NCI-H524 (cell line): ENCODE results near the gene CHSY3.

Source experiments
- DNase-seq, 2 experiments: peaks; one replicate each; lab custom pipeline; 2025; lab: John Stamatoyannopoulos, UW

Gene CHSY3

DNA sequence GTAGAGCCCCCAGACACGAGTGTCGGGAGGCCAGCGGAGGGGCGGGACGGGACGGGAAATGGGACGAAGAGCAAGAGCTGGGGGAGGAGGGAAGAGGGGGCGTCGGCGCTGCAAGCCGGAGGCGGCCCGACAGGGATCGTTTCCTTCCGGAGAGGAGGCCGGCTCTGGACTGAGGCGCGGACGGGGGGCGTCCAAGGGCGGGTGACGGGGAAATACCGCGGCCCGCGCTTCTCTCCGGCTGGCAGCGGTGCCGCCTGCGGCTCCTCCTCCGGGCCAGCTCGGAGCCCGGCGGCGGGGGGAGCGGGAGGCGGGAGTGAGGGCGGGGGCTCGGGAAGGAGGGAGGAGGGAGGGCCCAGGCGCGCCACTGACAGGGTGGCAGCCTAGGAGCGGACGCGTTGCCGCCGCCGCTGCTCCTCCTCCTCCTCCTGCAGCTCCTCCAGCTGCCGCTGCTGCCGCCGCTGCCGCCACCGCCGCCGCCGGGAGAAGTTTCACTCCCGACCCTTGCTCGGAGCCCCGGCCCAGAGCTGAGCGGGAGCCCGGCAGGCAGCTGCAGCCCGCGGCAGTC lies at the start of gene CHSY3:
Gene CHSY3 (plus strand): TSS at position 364 of the 565 bp plus-strand sequence.
- DNase-seq: peak; percentile 41 to 62

DNA sequence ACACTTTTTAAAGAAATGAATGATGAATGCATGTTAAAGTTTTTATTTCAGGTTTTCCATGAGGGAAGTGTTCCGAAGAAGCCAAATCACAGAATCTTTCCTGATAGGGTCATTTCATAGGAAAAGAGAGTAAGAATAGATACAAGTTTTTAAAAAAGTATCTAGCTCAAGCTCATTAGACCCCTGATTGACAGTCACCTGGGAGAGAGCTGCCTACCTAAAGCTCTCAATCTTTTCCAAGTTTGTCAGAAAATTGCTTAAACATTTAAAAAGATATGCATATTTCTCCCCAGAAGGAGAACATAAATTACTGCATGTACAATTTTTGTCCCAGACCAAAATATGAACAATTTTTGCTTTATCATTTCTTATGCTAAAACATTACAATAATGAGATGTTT lies 47.9 kb upstream of the CHSY3 start:
- DNase-seq: no peak

DNA sequence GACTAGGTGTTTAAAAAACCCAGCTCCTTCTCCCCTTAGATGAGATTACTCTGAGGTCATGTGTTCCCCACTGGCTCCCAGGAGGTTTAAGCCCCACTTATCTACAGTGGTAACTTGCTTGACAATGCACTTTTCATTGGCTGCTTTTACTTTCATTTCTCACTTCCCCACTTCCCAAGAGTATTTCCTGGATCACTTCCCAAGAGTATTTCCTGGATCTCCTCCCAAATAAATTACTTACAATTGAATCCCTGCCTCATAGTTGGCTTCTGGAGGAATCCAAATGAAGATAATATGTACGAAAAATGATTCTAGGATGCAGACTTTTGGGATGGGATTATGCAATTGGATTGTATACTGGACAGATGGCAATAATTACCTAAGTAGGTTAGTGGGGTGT lies 47.1 kb upstream of the CHSY3 start:
- DNase-seq: peak in 1 of 2 experiments; percentile 35

DNA sequence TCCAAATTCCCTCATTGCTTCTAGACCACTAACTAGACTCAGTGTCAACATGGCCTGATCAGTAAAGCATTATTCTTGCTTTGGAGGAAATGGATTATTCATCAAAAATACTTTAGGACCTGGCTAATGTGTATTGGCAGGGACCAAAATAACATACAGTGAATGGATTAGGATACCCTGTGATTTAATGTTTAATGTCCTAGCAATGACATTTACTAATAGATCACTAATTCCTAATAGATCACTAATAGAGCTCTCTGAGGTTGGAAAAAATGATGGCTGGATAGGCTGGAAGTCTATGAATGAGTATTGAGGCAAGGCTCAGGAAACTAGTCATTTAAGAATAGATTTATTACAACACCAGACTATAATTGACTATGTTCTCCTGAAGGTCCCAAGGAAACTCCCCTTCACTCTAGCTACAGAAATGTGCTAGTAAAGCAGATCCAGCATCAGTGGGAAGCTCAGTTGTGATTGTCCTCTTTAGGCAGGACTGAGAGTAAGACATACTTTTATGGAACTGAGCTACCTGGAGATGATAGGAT lies 46.1 kb upstream of the CHSY3 start:
- DNase-seq: no peak

DNA sequence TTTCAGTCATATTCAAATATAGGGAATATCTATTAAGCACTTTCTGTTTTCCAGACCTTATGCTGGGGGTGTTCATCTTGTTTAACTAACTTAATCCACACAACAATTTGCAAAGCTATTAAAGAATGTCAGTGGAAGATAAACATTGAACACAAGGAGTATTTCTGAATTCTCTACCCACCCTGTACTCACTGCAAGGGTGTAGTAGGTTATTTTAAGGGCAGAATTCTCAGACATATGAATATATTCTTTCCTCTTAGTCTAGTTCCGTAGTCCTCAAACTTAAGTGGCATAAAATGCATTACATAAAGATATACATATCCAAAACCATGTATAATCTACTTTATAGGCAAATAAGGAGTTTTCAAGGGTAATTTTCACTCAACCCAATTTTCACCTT lies 19.9 kb upstream of the CHSY3 start:
- no peak for DNase-seq

DNA sequence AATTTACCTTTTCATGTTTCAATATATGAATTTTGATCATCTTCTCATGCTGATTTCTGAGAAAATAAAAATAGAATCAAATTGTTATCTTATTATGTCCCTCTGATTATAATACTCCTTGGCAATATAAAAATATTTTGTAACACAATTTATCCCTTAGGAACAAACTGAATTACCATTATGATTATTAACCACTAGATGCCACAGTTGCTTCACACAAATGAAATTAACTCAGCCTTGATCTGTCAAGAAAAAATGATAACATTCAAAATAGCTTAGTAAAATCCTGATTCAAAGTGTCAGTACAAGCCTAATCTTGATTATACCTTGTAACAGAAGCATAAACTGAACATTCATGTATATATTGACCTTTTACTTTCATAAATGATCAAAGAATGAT lies 4.8 kb upstream of the CHSY3 start:
- peak in 1 of 2 experiments; percentile 12 for DNase-seq

DNA sequence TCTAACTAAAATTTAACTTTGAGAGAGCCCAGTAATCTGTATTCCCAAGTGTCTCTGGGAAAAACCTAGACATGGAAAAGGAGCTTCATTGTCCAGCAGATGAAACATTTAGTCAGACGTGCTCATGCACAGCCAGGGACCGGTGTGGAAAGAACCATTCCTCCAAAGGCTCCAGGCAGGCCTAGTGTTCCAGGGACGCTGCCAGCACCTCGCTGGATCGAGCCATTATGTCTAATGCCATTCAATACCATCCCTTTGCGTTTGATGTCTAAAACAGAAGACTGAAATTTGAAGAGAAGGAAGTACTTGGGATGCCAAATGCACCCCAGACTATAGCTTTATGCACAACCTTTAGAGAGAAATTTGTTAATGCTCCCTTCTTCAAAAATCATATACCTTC lies 1.4 kb upstream of the CHSY3 start:
- no peak for DNase-seq

DNA sequence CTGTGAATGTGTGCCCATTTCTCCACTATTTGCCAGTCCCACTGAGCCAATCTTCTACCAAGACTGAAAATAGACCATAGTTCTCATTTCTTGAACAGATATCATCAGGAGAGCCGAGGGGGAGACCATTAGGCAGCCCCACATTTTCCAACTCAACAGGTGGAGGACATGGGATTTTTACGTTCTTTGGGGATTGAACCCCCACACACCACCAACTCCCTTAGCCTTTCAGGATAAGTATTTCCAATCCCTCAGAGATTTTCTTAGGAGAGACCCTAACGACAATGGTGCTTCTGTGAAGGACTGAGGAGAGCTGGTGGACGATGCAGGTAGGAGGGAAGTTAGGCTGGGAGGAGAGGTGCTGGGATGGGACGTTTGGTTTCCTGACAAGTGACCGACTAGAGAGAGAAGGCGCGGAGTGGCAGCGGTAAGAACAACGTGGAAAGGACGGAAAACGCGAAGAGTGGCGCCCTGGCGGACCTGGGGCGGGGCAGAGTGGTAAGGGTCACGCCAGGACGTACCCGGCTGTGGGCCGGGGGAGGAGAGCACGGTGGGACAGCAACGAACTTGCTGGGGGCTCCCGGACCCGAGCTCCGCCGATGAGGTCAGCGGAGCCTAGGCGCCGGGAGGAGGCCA lies 681 bp upstream of the CHSY3 start:
- no peak for DNase-seq

DNA sequence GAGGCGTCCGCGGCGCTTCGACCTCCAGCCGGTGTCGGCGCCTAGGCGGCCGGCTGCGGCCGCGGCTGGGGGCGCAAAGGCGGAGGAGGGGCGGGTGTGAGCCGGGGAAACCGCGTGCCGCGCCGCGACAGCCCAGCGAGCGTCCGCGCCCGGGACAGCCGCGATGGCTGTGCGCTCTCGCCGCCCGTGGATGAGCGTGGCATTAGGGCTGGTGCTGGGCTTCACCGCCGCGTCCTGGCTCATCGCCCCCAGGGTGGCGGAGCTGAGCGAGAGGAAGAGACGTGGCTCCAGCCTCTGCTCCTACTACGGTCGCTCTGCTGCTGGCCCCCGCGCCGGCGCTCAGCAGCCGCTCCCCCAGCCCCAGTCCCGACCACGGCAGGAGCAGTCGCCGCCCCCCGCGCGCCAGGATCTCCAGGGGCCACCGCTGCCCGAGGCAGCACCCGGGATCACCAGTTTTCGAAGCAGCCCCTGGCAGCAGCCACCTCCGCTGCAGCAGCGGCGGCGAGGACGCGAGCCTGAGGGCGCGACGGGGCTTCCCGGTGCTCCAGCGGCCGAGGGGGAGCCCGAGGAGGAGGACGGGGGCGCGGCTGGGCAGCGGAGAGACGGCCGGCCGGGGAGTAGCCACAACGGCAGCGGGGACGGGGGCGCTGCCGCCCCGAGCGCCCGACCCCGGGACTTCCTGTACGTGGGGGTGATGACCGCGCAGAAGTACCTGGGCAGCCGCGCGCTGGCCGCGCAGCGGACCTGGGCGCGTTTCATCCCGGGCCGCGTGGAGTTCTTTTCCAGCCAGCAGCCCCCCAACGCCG lies 605 bp downstream of the CHSY3 start:
- no peak for DNase-seq

DNA sequence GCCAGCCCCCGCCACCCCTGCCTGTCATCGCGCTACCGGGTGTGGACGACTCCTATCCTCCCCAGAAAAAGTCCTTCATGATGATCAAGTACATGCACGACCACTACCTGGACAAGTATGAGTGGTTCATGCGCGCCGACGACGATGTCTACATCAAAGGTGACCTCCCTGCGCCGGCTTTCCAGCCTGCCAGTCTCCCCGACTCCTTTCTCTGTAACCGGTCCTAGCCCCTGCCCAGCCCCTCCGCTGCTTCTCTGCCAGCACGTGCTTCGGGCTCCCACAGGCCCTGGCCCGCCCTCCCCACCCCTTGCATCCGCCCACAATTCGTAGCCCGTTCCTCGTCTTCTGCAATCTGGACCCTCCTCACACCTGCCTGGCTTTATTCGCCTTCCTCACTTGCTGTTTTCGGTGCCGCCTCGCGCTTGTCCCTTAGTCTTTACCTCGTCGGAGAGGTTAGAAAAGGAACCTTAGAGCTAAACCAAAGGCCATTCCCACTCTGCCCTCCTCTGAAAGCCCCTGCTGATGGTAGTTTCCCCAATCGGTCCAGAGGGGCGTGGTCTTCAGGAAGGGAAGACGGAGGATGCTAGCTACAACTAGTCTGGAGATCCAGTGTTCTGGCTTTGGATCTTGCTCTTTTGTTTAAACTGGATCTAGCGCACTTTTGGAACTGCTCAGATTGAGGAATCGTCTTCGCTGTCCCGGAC lies 1.4 kb downstream of the CHSY3 start:
- no peak for DNase-seq

DNA sequence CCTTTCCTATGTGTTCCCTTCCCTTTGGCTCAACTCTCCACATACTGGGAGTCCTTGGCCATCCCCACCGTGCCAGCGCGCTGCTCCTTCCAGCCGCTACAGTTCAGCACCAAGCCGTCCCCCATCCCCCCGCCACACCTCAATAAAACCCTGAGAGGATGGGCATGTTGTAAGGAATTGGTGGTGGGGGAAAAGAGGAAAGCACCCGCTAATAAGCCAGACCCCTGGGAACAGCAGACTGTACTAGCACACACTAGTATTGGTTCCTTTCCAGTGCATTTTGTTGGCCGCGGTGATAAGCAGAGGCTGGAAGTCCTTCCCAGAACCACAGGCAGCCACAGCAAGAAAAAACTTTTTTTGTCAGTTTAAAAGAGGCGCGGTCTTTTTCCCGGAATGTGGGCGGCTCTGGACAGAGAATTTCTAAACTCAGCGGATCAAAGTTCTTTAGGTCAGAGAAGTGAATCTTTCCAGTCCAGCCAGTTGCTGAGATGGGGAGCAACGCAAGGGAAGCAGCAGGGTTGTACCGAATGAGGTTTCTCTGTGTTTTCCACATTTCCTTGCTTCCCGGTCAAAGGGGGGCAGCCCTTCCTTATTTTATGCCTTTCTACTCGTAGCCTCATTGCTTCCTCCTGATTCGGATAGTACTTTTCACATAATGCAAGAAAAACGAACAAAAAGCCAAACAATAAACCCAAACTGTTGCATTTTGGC lies 2.1 kb downstream of the CHSY3 start:
- no peak for DNase-seq

DNA sequence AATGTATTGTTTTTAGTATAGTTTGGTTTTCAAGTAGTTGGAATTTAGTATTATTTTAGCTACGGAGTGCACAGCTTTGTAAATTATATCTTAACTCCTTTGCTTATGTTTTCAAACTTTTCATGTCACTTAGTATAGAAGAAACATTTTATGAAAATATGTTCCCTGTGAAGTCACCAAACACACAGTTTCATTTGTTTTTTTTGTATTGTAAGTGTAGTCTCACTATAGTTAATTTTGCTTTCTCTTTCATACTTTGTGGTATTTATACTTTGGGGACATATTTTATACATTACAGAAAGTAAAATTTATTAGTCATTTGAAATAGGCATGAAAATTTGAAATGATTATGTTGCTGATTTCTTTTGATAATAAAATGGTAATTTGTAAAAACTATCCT lies 5.0 kb downstream of the CHSY3 start:
- DNase-seq: no peak

DNA sequence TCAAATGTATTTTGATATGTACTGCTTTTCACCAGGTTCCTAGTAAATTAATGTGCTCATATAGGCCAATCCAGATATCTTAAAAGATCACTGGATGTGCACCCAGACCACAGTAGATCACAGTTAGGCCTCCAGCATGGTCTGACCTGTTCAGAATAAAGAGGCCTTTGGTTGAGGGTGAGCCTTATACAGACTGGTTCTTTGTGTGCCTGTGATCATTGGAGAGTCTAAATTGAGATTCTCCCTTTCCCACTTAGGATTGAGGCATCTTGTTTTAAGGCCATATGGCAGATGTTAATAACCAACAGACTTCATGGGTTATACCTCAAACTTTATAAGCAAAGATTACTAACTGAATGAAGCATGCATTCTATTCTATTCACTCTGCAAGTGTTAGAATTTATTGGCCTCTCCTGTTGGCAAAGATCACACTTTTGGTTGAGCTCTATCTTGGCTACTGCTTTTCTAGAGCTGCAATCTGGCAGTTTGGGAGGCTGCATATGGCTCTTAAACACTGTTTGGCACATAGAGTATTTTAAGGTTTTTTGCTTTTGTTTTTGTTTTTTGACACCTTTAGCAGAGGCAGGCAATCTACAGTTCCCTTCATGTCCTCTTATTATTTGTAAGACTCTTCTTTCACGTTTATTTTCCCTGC lies 8.5 kb downstream of the CHSY3 start:
- DNase-seq: no peak

DNA sequence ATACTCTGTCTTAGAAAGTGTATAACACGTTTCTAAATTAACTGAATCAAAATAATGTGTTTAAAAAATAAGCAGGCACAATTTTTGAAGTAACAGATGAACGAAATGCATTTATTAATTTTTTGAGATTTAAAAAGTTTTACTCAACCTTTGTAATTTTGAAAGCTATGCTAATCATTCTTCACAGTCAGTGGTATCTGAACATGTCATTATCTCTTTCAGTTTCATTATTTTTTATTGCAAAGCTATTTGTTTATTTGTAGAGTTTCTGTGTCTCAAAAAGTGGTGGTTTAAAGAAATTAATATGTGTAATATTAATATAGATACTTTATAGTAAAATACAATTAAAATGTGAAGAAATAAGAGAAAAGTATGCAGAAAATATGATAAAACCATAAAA lies 11.2 kb downstream of the CHSY3 start:
- DNase-seq: no peak

DNA sequence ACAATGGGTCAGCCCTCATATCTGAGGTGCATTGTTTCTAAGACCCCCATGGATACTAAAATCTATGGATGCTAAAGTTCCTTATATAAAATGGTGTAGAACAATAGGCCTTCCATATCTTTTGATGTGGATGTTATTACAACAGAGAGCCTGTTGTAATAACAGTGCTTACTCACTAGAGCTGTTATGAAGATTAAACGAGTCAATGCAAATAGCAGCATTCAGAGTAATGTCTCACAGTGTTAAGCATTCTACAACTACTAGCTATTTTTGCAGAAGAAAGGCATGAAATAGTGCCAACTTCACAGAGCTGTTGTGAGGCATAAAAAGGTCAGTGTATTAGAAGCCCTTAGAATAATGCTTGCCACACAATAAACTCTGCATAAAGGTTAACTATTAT lies 13.0 kb downstream of the CHSY3 start:
- no peak for DNase-seq

DNA sequence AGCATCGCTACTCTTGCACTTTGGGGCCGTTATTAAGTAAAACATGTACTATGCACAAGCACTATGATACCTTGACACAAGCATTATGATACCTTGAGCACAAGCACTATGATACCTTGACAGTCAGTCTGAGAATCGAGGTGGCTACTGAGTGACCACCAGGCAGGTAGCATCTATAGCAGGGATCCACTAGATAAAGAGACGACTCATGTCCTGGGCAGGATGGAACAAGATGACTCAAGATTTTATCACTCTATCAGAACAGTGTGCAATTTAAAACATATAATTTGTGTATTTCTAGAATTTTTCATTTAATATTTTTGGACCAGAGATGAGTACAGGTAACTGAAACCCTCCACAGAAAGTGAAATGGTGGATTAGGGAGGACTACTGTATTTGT lies 16.9 kb downstream of the CHSY3 start:
- DNase-seq: no peak

DNA sequence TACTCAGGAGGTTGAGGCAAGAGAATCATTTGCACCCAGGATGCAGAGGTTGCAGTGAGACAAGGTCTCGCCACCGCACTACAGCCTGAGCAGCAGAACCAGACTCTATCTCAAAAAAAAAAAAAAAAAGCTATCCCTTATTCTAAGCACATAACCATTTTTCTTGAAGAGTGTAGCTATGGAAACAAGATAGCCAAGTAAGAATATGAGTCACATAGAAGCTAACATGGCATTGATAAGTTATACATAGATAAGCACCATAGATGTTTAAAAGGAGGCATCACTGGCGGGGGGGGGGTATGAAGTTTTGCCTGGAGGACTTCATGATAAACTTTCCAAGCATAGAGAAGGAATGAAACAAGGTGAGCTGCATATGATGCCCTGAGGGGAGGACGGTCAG lies 26.0 kb downstream of the CHSY3 start:
- no peak for DNase-seq

DNA sequence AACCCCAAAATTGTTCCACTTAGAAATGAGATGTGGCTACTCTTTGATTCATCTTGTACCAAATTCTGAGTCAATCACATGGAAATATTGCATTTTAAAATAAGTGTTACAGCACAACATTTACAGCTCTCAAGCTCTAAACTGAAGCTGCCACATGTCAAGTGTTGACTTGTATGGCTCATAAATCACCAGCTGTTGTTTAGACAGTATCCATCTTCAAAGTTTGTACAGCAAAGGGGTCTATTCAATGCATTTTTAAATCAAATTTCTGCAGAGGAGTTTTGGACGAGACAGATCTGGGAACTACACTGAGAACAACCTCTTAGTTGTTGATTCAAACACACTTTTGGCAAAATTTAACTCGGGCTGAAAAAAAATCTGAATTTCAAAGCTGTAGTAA lies 31.4 kb downstream of the CHSY3 start:
- DNase-seq: no peak

DNA sequence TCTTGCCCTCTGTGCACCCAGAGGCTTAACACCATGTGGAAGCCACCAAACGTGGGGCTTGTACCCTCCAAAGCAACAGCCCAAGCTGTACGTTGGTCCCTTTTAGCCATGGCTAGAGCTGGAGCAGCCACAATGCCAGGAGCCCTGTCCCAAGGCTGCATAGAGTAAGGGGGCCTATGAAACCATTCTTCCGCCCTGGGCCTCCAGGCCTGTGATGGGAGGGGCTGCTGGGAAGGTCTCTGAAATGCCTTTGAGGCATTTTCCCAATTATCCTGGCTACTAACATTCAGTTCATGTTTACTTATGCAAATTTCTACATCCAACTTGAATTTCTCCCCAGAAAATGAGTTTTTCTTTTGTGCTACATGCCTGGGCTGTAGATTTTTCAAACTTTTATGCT lies 33.8 kb downstream of the CHSY3 start:
- DNase-seq: no peak

DNA sequence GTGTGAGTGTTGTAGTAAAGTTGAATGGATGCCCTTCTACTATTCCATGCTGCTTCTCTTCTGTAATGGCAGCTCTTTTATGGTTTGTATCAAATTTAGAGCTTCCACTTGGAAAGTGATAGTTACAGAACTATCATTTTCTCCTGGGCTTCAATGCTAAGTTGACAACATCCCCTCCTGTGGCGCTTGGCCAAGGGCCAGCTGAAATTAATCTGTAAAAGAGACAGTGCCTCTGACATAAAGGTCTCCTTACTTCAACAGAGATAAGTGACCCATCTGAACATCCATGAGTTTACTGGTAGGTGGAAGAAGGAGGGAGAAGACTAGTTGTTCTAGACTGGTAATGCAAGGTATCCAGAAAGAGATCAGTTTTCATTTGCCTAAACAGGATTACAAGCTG lies 39.7 kb downstream of the CHSY3 start:
- DNase-seq: no peak

DNA sequence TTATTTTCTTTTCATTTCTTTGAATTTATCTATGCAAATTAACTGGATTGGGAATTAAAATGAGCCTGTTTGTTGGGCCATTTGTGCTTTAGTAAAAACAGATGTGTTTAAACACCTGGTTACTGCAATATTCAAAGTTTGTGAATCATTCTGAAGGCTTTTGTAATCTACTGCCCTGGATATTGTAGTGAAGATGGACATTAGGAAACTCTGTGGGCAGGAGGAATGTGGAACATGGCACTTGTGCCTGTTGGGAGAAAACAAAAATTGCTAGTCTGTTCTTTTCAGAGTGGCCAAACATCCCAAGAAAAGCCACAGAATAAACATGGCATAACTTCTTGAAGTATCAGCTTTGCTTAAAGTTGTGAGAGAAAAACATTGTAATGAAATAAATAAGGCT lies 40.8 kb downstream of the CHSY3 start:
- DNase-seq: no peak
